Activated naive CD4-positive, alpha-beta T cell treated with anti-CD3 and anti-CD28 coated beads, Interleukin-2, amount 50 U/mL, for 24 hours (primary cell): Measurements from ENCODE around the gene TPPP3.
"Not testable (repeated sequence)": the region's sequence is repeated elsewhere in the genome, so short reads cannot be mapped to it uniquely, and the experiment has no call there.

Experiments used
- H3K27ac Mint-ChIP-seq: one replicate; pipeline ENCODE4 v1.8.0; 2021; ENCODE audit warnings: mild to moderate bottlenecking, mixed read lengths
- H3K27me3 Mint-ChIP-seq: one replicate; pipeline ENCODE4 v1.8.0; 2021; ENCODE audit warnings: mixed read lengths
- H3K36me3 Mint-ChIP-seq: one replicate; pipeline ENCODE4 v1.8.0; 2021; ENCODE audit warnings: mixed read lengths
- H3K4me1 Mint-ChIP-seq: one replicate; pipeline ENCODE4 v1.8.0; 2021; ENCODE audit warnings: mixed read lengths
- H3K4me3 Mint-ChIP-seq: one replicate; pipeline ENCODE4 v1.8.0; 2021; ENCODE audit warnings: mild to moderate bottlenecking, mixed read lengths
- H3K9me3 Mint-ChIP-seq: one replicate; pipeline ENCODE4 v1.8.0; 2021; ENCODE audit warnings: mixed read lengths

The TPPP3 gene

GRCh38 chr16:67359540-67360269 is 33.6 kb downstream of the TPPP3 start:
- not testable (repeated sequence) for H3K4me3 Mint-ChIP-seq, H3K36me3 Mint-ChIP-seq, H3K27ac Mint-ChIP-seq, H3K27me3 Mint-ChIP-seq, H3K9me3 Mint-ChIP-seq
- peaks cover 12% of the 10 kb centered on the region for H3K4me1 Mint-ChIP-seq

- Mint-ChIP-seq H3K4me3 (no peak overlapping the region), H3K27me3 (no peaks in the 10 kb centered on the region), H3K9me3 (no peaks in the 10 kb centered on the region), H3K4me1 (no peaks in the 10 kb centered on the region), H3K27ac (no peak overlapping the region), H3K36me3 (no peaks in the 10 kb centered on the region)
Observed at GRCh38 chr16:67357561-67357960, 35.7 kb downstream of the TPPP3 start.

DNA sequence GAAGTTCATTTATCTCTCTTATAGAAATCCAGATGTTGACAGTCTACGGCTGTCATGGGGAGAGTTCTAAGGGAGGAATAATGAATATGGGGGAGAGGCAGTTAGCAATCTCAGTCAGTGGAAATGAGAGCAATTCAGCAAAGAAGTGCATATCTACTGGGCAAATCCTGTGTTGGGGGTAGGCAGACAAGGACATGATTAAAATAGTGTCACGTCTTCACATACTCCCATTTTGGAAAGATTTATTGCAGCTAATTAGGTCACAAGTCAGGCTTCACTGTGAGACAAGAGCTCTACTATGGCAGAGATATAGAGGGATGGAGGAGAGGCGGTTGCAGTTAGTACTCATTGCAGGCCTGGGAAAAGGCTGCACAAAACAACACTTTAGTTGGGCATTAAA is 36.9 kb downstream of the TPPP3 start:
- H3K27ac Mint-ChIP-seq = no peak overlapping the region
- no peaks in the 10 kb centered on the region for H3K27me3 Mint-ChIP-seq
- H3K9me3 Mint-ChIP-seq = no peaks in the 10 kb centered on the region
- H3K36me3 Mint-ChIP-seq = no peaks in the 10 kb centered on the region
- no peak overlapping the region for H3K4me3 Mint-ChIP-seq
- no peaks in the 10 kb centered on the region for H3K4me1 Mint-ChIP-seq

DNA sequence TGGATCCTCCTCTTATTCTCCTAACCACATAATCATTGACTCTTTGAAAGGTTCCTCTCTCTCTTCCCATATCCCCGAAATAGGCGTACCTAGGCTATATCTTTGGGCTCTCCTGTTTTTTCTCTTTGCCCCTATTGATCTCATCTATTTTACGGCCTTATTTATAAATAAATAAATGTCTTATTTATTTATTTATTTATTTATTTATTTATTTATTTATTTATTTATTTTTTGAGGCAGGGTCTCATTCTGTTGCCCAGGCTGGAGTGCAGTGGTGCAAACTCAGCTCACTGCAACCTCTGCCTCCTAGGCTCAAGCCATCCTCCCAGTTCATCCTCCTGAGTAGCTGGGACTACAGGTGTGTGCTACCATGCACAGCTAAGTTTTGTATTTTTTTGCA is 40.8 kb downstream of the TPPP3 start:
- not testable (repeated sequence) for H3K27me3 Mint-ChIP-seq, H3K9me3 Mint-ChIP-seq, H3K27ac Mint-ChIP-seq, H3K36me3 Mint-ChIP-seq, H3K4me1 Mint-ChIP-seq, H3K4me3 Mint-ChIP-seq

DNA sequence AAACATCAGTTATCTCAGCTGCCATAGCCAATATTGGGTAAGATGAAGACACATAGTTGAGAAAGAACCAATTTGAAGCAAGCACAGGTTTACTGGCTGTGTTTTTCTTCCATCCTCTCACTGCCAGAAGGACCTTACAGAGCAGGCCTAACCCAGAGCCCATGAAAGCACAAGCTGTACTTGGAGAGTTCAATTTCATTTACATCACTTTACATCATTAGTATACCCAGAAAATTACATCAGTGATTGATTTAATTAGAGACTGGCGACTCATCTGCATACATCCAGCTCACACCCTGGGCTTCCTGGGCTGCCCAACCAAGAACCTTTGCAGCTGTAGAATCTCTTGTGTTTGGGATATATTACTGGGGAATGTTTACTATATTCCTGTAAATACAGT is 43.0 kb downstream of the TPPP3 start:
- H3K27me3 Mint-ChIP-seq = peaks cover 1% of the 10 kb centered on the region
- no peaks in the 10 kb centered on the region for H3K36me3 Mint-ChIP-seq
- H3K4me3 Mint-ChIP-seq = no peak overlapping the region
- no peak overlapping the region for H3K27ac Mint-ChIP-seq
- no peaks in the 10 kb centered on the region for H3K9me3 Mint-ChIP-seq
- no peaks in the 10 kb centered on the region for H3K4me1 Mint-ChIP-seq

- no peaks in the 10 kb centered on the region for H3K36me3 Mint-ChIP-seq
- H3K27me3 Mint-ChIP-seq = peaks cover 1% of the 10 kb centered on the region
- H3K4me3 Mint-ChIP-seq = no peak overlapping the region
- H3K9me3 Mint-ChIP-seq = no peaks in the 10 kb centered on the region
- H3K27ac Mint-ChIP-seq = no peak overlapping the region
- no peaks in the 10 kb centered on the region for H3K4me1 Mint-ChIP-seq
Observed at GRCh38 chr16:67349172-67349571, 44.1 kb downstream of the TPPP3 start.

DNA sequence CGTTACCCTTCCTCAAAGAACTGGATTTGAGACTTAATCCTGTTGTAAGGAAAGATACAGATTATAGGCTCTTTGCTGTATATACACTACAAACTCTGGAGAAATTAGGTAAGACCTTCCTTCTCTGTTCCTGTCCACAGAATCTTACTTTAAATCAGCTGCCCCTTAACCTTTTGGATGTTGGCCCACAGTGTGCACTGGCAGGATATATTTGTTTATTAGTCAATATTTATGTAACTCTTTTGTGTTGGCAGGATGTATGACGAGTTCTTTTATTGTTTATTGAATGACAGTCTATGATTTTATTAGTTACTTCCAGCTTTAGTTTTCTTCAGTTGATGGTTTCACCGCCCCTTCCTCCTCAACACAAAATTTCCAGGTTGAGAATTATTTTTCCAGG is 47.0 kb downstream of the TPPP3 start:
- no peak overlapping the region for H3K4me3 Mint-ChIP-seq

DNA sequence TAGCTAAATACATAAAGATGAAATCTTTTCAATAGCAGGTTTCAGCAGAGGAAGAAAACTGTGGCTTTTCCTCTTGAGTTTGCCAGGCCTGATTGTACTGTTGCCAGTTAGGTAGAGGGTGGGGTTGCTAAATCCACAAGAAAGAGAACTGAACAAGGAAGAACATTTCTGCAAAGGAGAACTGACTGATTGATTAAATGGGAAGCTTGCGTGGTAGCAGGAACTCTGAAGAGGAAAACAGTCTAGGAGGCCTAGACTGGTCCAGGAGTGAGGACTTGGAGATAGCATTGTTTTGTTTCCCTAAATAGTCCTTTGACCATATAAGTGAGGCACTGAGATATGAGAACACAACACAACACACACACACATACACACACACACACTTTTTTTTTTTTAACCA is 47.9 kb downstream of the TPPP3 start:
- Mint-ChIP-seq H3K27me3 (peaks cover 2% of the 10 kb centered on the region), H3K4me3 (no peak overlapping the region), H3K4me1 (no peaks in the 10 kb centered on the region), H3K36me3 (no peaks in the 10 kb centered on the region), H3K9me3 (no peaks in the 10 kb centered on the region), H3K27ac (no peak overlapping the region)

More for the DNA sequence above, 47.0 kb downstream of the TPPP3 start:
- H3K4me1 Mint-ChIP-seq = no peaks in the 10 kb centered on the region
- no peak overlapping the region for H3K27ac Mint-ChIP-seq
- no peaks in the 10 kb centered on the region for H3K36me3 Mint-ChIP-seq
- no peaks in the 10 kb centered on the region for H3K9me3 Mint-ChIP-seq
- peaks cover 2% of the 10 kb centered on the region for H3K27me3 Mint-ChIP-seq

GRCh38 chr16:67342616-67343015 is 50.7 kb downstream of the TPPP3 start:
- Mint-ChIP-seq H3K4me1 (no peaks in the 10 kb centered on the region), H3K27ac (no peak overlapping the region), H3K4me3 (no peak overlapping the region), H3K9me3 (no peaks in the 10 kb centered on the region), H3K27me3 (peaks cover 1% of the 10 kb centered on the region), H3K36me3 (no peaks in the 10 kb centered on the region)

DNA sequence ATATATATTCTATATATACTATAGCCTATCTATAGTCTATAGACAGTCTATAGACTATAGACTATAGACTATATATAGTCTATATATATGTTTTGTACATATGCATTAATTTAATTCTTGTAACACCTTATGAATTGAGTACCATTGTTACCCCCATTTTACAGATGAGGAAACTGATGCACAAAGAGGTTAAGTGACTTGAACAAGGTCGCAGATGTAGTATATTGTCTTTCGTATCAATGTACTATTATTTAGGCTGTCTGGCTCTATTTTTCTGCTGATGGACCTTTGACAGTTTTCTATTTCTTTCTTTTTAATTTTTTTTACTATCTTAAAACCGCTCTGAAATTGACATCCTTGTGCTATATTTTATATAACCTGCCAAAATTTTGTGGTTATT is 52.0 kb downstream of the TPPP3 start:
- H3K4me1 Mint-ChIP-seq = no peaks in the 10 kb centered on the region
- no peaks in the 10 kb centered on the region for H3K36me3 Mint-ChIP-seq
- peaks cover 1% of the 10 kb centered on the region for H3K27me3 Mint-ChIP-seq
- H3K27ac Mint-ChIP-seq = no peak overlapping the region
- no peaks in the 10 kb centered on the region for H3K9me3 Mint-ChIP-seq
- no peak overlapping the region for H3K4me3 Mint-ChIP-seq
